Uterus (tissue), 2 donors: ENCODE data around the gene GJB1.

Experiments used
- CTCF ChIP-seq, 4 experiments: fragments of 200-600 bp in 2 of 4; fragments of 450-650 bp in 2 of 4; sonication (generic) in 2 of 4; IDR thresholded peaks; one replicate each; pipeline ENCODE4 v1.5.1; 2016 to 2019; ENCODE audit warnings: antibody characterized with exemption in 4 of 4, mild to moderate bottlenecking in 2 of 4, moderate library complexity in 1 of 4
- POLR2A ChIP-seq, 2 donors: fragments of 450-650 bp; IDR thresholded peaks; one replicate each; pipeline ENCODE4 v1.6.1; 2016; ENCODE audit warnings: antibody characterized with exemption in 2 of 2, mild to moderate bottlenecking in 1 of 2, moderate library complexity in 1 of 2

- no peak for TF ChIP-seq CTCF (IDR thresholded peaks at IDR 0.05)
- TF ChIP-seq POLR2A (IDR thresholded peaks at IDR 0.05), result no peak
These were observed 22.1 kb downstream of the GJB1 start for GRCh38 chrX:71245159-71245558.
